K562 (cell line): Measurements from ENCODE around the gene DESI1. TPM values are rescaled to one million over a fixed set of nuclear protein-coding genes. Genes with fewer than 3 reads are reported as not detected.

ENCODE experiments used
- CEBPG ChIP-seq, 3 experiments: fragments of 200-800 bp in 1 of 3; sonication (Bioruptor generic) in 1 of 3; sonication (generic) in 1 of 3; formaldehyde crosslinking in 1 of 3; IDR thresholded peaks in 2 of 3; conservative IDR thresholded peaks in 1 of 3; 2 replicates each; pipeline versions ENCODE4 v1.6.1 to v1.8.0; 2016 to 2022; ENCODE audit warnings: missing compliant biosample characterization in 2 of 3, missing genetic modification characterization in 2 of 3, mild to moderate bottlenecking in 1 of 3, missing genetic modification reagents in 1 of 3
- FOXK2 ChIP-seq, 2 experiments: fragments of 450-650 bp; IDR thresholded peaks in 1 of 2; conservative IDR thresholded peaks in 1 of 2; 2 replicates each; pipeline ENCODE4 v1.6.1; 2016; ENCODE audit warnings: low read depth in 2 of 2, mild to moderate bottlenecking in 1 of 2
- KDM5B ChIP-seq: fragments of 200-600 bp; sonication (generic); IDR thresholded peaks from 2 replicates; pipeline ENCODE4 v1.6.1; 2012; ENCODE audit warnings: low read depth, mild to moderate bottlenecking, moderate library complexity, low read length, control low read depth, inconsistent platforms; ENCODE audit not compliant: insufficient replicate concordance
- MAX ChIP-seq: sonication (generic); formaldehyde crosslinking; IDR thresholded peaks from 2 replicates; pipeline ENCODE4 v1.9.0; 2022; ENCODE audit warnings: mild to moderate bottlenecking, missing genetic modification reagents
- MBD2 ChIP-seq: sonication (generic); IDR thresholded peaks from 2 replicates; pipeline ENCODE4 v1.6.1; 2016; ENCODE audit warnings: low read depth, borderline replicate concordance
- NRF1 ChIP-seq, 2 experiments: fragments of 450-650 bp; IDR thresholded peaks in 1 of 2; conservative IDR thresholded peaks in 1 of 2; 2 replicates each; pipeline ENCODE4 v1.6.1; 2014; ENCODE audit warnings: mild to moderate bottlenecking in 2 of 2
- SAFB ChIP-seq: fragments of 200-400 bp; formaldehyde crosslinking; IDR thresholded peaks from 2 replicates; pipeline ENCODE4 v1.6.1; 2017; ENCODE audit warnings: low read depth, low read length, borderline replicate concordance
- SAP30 ChIP-seq: fragments of 200-600 bp; sonication (generic); IDR thresholded peaks from 2 replicates; pipeline ENCODE4 v1.6.1; 2012; ENCODE audit warnings: borderline replicate concordance, low read depth, mild to moderate bottlenecking, moderate library complexity, low read length, control low read depth, inconsistent platforms; ENCODE audit not compliant: insufficient read depth, poor library complexity, severe bottlenecking
- SNIP1 ChIP-seq: fragments of 450-650 bp; IDR thresholded peaks from 2 replicates; pipeline ENCODE4 v1.7.1; 2017; ENCODE audit warnings: low read depth, mild to moderate bottlenecking
- SP1 ChIP-seq: sonication (generic); formaldehyde crosslinking; IDR thresholded peaks from 2 replicates; pipeline ENCODE4 v1.8.1; 2022; ENCODE audit warnings: mild to moderate bottlenecking, missing genetic modification reagents
- TAF1 ChIP-seq: IDR thresholded peaks from 2 replicates; pipeline ENCODE4 v1.6.1; 2011; ENCODE audit warnings: mild to moderate bottlenecking, low read length, moderate library complexity; ENCODE audit not compliant: insufficient read depth, control insufficient read depth, severe bottlenecking; ENCODE audit errors: extremely low read depth
- ZBTB17 ChIP-seq: fragments of 450-650 bp; formaldehyde crosslinking; IDR thresholded peaks from 2 replicates; pipeline ENCODE4 v1.4.0; 2020; ENCODE audit warnings: mild to moderate bottlenecking
- ZBTB7A ChIP-seq: IDR thresholded peaks from 2 replicates; pipeline ENCODE4 v1.6.1; 2011; ENCODE audit warnings: low read depth, mild to moderate bottlenecking, low read length, moderate library complexity, borderline replicate concordance; ENCODE audit not compliant: control insufficient read depth
- ZKSCAN3 ChIP-seq: fragments of 250-450 bp; sonication (Bioruptor Pico); IDR thresholded peaks from 2 replicates; pipeline ENCODE4 v1.4.0; 2020
- ZNF124 ChIP-seq: sonication (generic); formaldehyde crosslinking; IDR thresholded peaks from 2 replicates; pipeline ENCODE4 v1.8.1; 2022; ENCODE audit warnings: missing genetic modification reagents
- ZNF316 ChIP-seq: fragments of 450-650 bp; IDR thresholded peaks from 2 replicates; pipeline ENCODE4 v1.6.1; 2016
- ZNF609 ChIP-seq: sonication (generic); formaldehyde crosslinking; IDR thresholded peaks from 2 replicates; pipeline ENCODE4 v1.8.1; 2023; ENCODE audit warnings: missing genetic modification reagents, mild to moderate bottlenecking, borderline replicate concordance
- ZZZ3 ChIP-seq: fragments of 450-650 bp; IDR thresholded peaks from 2 replicates; pipeline ENCODE4 v1.6.1; 2016; ENCODE audit warnings: antibody characterized with exemption, mild to moderate bottlenecking, moderate library complexity
- polyA plus RNA-seq, 8 experiments: library from polyadenylated mRNA; depleted of rRNA in 4 of 8; stranded (reverse) in 5 of 8; unstranded in 3 of 8; fragments of >200 nt; fragmentation: Nextera tagmentation in 2 of 8; fragmentation: Illumina TruSeq in 1 of 8; extraction: Ambion mirVana in 2 of 8; extraction: Trizol in 1 of 8; gene quantifications; 2 replicates each; pipeline versions ENCODE4 v1.2.1 to v1.2.3, GENCODE V29; 2011 to 2014; ENCODE audit warnings: inconsistent platforms in 1 of 8, missing spikeins in 1 of 8
- total RNA-seq, 7 experiments: library from RNA; depleted of rRNA in 6 of 7; stranded (reverse); fragments of >200 nt in 6 of 7; fragmentation: Illumina TruSeq in 2 of 7; extraction: Trizol in 2 of 7; gene quantifications; 2 replicates each; pipeline versions ENCODE4 v1.2.1 to v1.2.3, GENCODE V29; 2011 to 2021; ENCODE audit warnings: low replicate concordance in 1 of 7

Gene DESI1
- total and polyA plus RNA-seq, 9 of the 15 experiments (the other 6 are each of a cell fraction or from before 2014, with no cell fraction given) = 7.2 to 45.9 (median 29.8) TPM

- TF ChIP-seq MAX (CRISPR knock-in tag) (no peak), MBD2 (peak; percentile 33; the same call in 1 of the 2 replicates), ZKSCAN3 (CRISPR knock-in tag) (no peak), TAF1 (peak; percentile 70), SAP30 (peak; percentile 77), KDM5B (peak; percentile 80), SAFB (peak; percentile 65; the same call in 1 of the 2 replicates), FOXK2 (conservative IDR thresholded peaks at IDR 0.05 in 1 of 2, IDR thresholded peaks at IDR 0.05 in 1 of 2; ENCODE audit: low read depth in 2 of 2) (0 out of 4 replicates have a peak, but pooled peaks of 1 of the 2 experiments have one; percentile 21), ZNF316 (peak; percentile 81), SNIP1 (no peak), CEBPG (CRISPR knock-in tag; IDR thresholded peaks at IDR 0.05) (peak; percentile 84), CEBPG (tag; conservative IDR thresholded peaks at IDR 0.05 in 1 of 2, IDR thresholded peaks at IDR 0.05 in 1 of 2) (peak; percentile 65 to 66), ZBTB17 (CRISPR knock-in tag) (no peak), ZBTB7A (peak; percentile 21; the same call in 1 of the 2 replicates), ZNF609 (CRISPR knock-in tag) (no peak), NRF1 (conservative IDR thresholded peaks at IDR 0.05 in 1 of 2, IDR thresholded peaks at IDR 0.05 in 1 of 2) (peak; percentile 50 to 64; a peak in 1 of 4 replicates), SP1 (CRISPR knock-in tag) (peak; percentile 70; the same call in 1 of the 2 replicates), ZZZ3 (no peak), ZNF124 (no peak)
These were observed 31.2 kb downstream of the DESI1 start, which contains the start of gene PMM1 (continued) for GRCh38 chr22:41589391-41590241.
